Sciatic nerve (tissue), 2 donors: ENCODE results near the gene ABAT. TPM values are rescaled to one million over a fixed set of nuclear protein-coding genes. Genes with fewer than 3 reads are reported as not detected.
"Not testable (repeated sequence)": the region's sequence is repeated elsewhere in the genome, so short reads cannot be mapped to it uniquely, and the experiment has no call there.

ENCODE experiments used
- ATAC-seq: fragments of 200-7000 bp; cut with Tn5 transposase; one replicate; pipeline ENCODE4 v1.9.1; 2020; ENCODE audit warnings: mild to moderate bottlenecking, moderate library complexity
- DNase-seq: peaks from one replicate; pipeline ENCODE4 v3.0.0-alpha.2; 2020; ENCODE audit warnings: low spot score
- intact Hi-C: fragments of 100-400 bp; cut with DNase I; formaldehyde crosslinking; loops from one replicate; pipeline ENCODE4 v1.14.2; 2022
- total RNA-seq: library from RNA; stranded (reverse); fragmentation: NEBNext Ultra II Directional; extraction: Animal tissue kit (Norgen Biotek cat#: 25700); gene quantifications from one replicate; pipeline ENCODE4 v1.2.1, GENCODE V29; 2021
- donor health status: DM: no; HTN: no; CAD: no.
- donor health status: DM: no; HTN: no; CAD: no.

The ABAT gene
- total RNA-seq, 1 donor from 2014 or later, result 24.2 TPM

GRCh38 chr16:8676737-8677375 is 2.4 kb downstream of the ABAT start:
- intact Hi-C loops, result loop anchor here (10.0 kb wide), 1 partner anchor 108 kb away; no protein-coding TSS in a partner anchor

GRCh38 chr16:8677481-8677880 is 3.1 kb downstream of the ABAT start:
- intact Hi-C loops, result loop anchor here (10.0 kb wide), 1 partner anchor 107 kb away; no protein-coding TSS in a partner anchor
- DNase-seq (no peak), ATAC-seq (no peak)

More at GRCh38 chr16:8676737-8677375, 2.4 kb downstream of the ABAT start:
- DNase-seq (no peak), ATAC-seq (no peak)

GRCh38 chr16:8678068-8678927 is 3.9 kb downstream of the ABAT start:
- intact Hi-C loops, result loop anchor here (10.0 kb wide), 1 partner anchor 107 kb away; no protein-coding TSS in a partner anchor
- DNase-seq (no peak), ATAC-seq (no peak)

GRCh38 chr16:8679151-8679550 is 4.7 kb downstream of the ABAT start:
- no peak for ATAC-seq
- DNase-seq, result no peak
- intact Hi-C loops, result loop anchor here (10.0 kb wide), 1 partner anchor 106 kb away; no protein-coding TSS in a partner anchor

GRCh38 chr16:8682551-8683259 is 8.3 kb downstream of the ABAT start:
- DNase-seq (no peak), ATAC-seq (no peak)
- intact Hi-C loops, result no loop called here

- intact Hi-C loops, result no loop called here
- ATAC-seq (no peak), DNase-seq (no peak)
Observed at GRCh38 chr16:8683640-8684039, 9.2 kb downstream of the ABAT start.

GRCh38 chr16:8685617-8686016 is 11.2 kb downstream of the ABAT start:
- intact Hi-C loops, result no loop called here
- ATAC-seq, result no peak

GRCh38 chr16:8686031-8686621 is 11.7 kb downstream of the ABAT start:
- no peak for DNase-seq
- intact Hi-C loops, result no loop called here
- no peak for ATAC-seq

More at GRCh38 chr16:8685617-8686016, 11.2 kb downstream of the ABAT start:
- no peak for DNase-seq

GRCh38 chr16:8686879-8687278 is 12.5 kb downstream of the ABAT start:
- intact Hi-C loops, result no loop called here
- no peak for ATAC-seq
- DNase-seq, result no peak

- ATAC-seq (no peak), DNase-seq (no peak)
- intact Hi-C loops, result no loop called here
Observed at GRCh38 chr16:8689686-8690085, 15.3 kb downstream of the ABAT start.

- no peak for DNase-seq
- ATAC-seq, result no peak
- intact Hi-C loops, result no loop called here
Observed at GRCh38 chr16:8691728-8692127, 17.3 kb downstream of the ABAT start.

GRCh38 chr16:8694795-8695728 is 20.6 kb downstream of the ABAT start:
- intact Hi-C loops, result no loop called here
- DNase-seq (no peak), ATAC-seq (no peak)

- intact Hi-C loops, result no loop called here
- DNase-seq (no peak), ATAC-seq (no peak)
Observed at GRCh38 chr16:8696880-8697279, 22.5 kb downstream of the ABAT start.

GRCh38 chr16:8697965-8698364 is 23.5 kb downstream of the ABAT start:
- DNase-seq (no peak), ATAC-seq (no peak)
- intact Hi-C loops, result no loop called here

GRCh38 chr16:8703693-8704092 is 29.3 kb downstream of the ABAT start:
- DNase-seq (no peak), ATAC-seq (no peak)
- intact Hi-C loops, result no loop called here

GRCh38 chr16:8704098-8704497 is 29.7 kb downstream of the ABAT start:
- no peak for ATAC-seq
- intact Hi-C loops, result no loop called here

GRCh38 chr16:8705100-8705822 is 30.8 kb downstream of the ABAT start:
- ATAC-seq, DNase-seq, intact Hi-C loops: not testable (repeated sequence)

More at GRCh38 chr16:8704098-8704497, 29.7 kb downstream of the ABAT start:
- no peak for DNase-seq
